ENCODE results near the gene CLEC5A.

The CLEC5A gene

GRCh38 chr7:141946796-141947195, at the start of gene CLEC5A:
TSS of gene CLEC5A (minus strand) at chr7:141946974. CDS start at chr7:141946292, 682 bp downstream.
- H3K4me2 ChIP-seq = no peak within 1 kb of the TSS
- H4K20me1 ChIP-seq (ENCODE audit: insufficient read depth) = no peaks in the 10 kb centered on the region
- no peaks in the 10 kb centered on the region for H3K27me3 ChIP-seq (ENCODE audit: insufficient read depth, low read depth)
- no peak within 1 kb of the TSS for H3K27ac ChIP-seq
- H3K36me3 ChIP-seq (ENCODE audit: insufficient read depth) = no peaks in the 10 kb centered on the region
- H2AFZ ChIP-seq (ENCODE audit: low read depth) = no peak within 1 kb of the TSS
- H3K4me3 ChIP-seq (IDR thresholded peaks at IDR 0.05; ENCODE audit: insufficient read depth, low read depth, low read length) = no peak within 1 kb of the TSS
- no peak for TF ChIP-seq CTCF (conservative IDR thresholded peaks at IDR 0.05; ENCODE audit: low read depth, low read length)
- no peak within 1 kb of the TSS for H3K9ac ChIP-seq
- H3K4me1 ChIP-seq (ENCODE audit: low read depth, poor library complexity, severe bottlenecking) = no peaks in the 10 kb centered on the region
- no peaks in the 10 kb centered on the region for H3K79me2 ChIP-seq (ENCODE audit: insufficient read depth, low read depth)

- no peaks in the 10 kb centered on the region for H3K36me3 ChIP-seq (ENCODE audit: insufficient read depth)
- H3K79me2 ChIP-seq (ENCODE audit: insufficient read depth, low read depth) = no peaks in the 10 kb centered on the region
- H3K27me3 ChIP-seq (ENCODE audit: insufficient read depth, low read depth) = no peaks in the 10 kb centered on the region
- no peak overlapping the region for H3K4me2 ChIP-seq
- H3K27ac ChIP-seq = no peak overlapping the region
- H2AFZ ChIP-seq (ENCODE audit: low read depth) = no peak overlapping the region
- no peaks in the 10 kb centered on the region for H3K4me1 ChIP-seq (ENCODE audit: low read depth, poor library complexity, severe bottlenecking)
- no peaks in the 10 kb centered on the region for H4K20me1 ChIP-seq (ENCODE audit: insufficient read depth)
- no peak overlapping the region for H3K4me3 ChIP-seq (IDR thresholded peaks at IDR 0.05; ENCODE audit: insufficient read depth, low read depth, low read length)
- TF ChIP-seq CTCF (conservative IDR thresholded peaks at IDR 0.05; ENCODE audit: low read depth, low read length) = no peak
- no peak overlapping the region for H3K9ac ChIP-seq
Measured at GRCh38 chr7:141993354-141993753, 46.6 kb upstream of the CLEC5A start.

GRCh38 chr7:141992688-141993087, 45.9 kb upstream of the CLEC5A start:
- Histone ChIP-seq H3K4me2 (no peak overlapping the region), H3K4me1 (ENCODE audit: low read depth, poor library complexity, severe bottlenecking) (no peaks in the 10 kb centered on the region), H3K9ac (no peak overlapping the region)

GRCh38 chr7:141992156-141992555, 45.4 kb upstream of the CLEC5A start:
- Histone ChIP-seq H3K27ac (no peak overlapping the region), H3K4me3 (IDR thresholded peaks at IDR 0.05; ENCODE audit: insufficient read depth, low read depth, low read length) (no peak overlapping the region), H4K20me1 (ENCODE audit: insufficient read depth) (no peaks in the 10 kb centered on the region), H2AFZ (ENCODE audit: low read depth) (no peak overlapping the region), H3K79me2 (ENCODE audit: insufficient read depth, low read depth) (no peaks in the 10 kb centered on the region), H3K27me3 (ENCODE audit: insufficient read depth, low read depth) (no peaks in the 10 kb centered on the region), H3K4me1 (ENCODE audit: low read depth, poor library complexity, severe bottlenecking) (no peaks in the 10 kb centered on the region), H3K4me2 (no peak overlapping the region), H3K9ac (no peak overlapping the region), H3K36me3 (ENCODE audit: insufficient read depth) (no peaks in the 10 kb centered on the region)
- TF ChIP-seq CTCF (conservative IDR thresholded peaks at IDR 0.05; ENCODE audit: low read depth, low read length) = no peak

More at GRCh38 chr7:141992688-141993087, 45.9 kb upstream of the CLEC5A start:
- H3K27me3 ChIP-seq (ENCODE audit: insufficient read depth, low read depth) = no peaks in the 10 kb centered on the region
- H3K4me3 ChIP-seq (IDR thresholded peaks at IDR 0.05; ENCODE audit: insufficient read depth, low read depth, low read length) = no peak overlapping the region
- H3K79me2 ChIP-seq (ENCODE audit: insufficient read depth, low read depth) = no peaks in the 10 kb centered on the region
- TF ChIP-seq CTCF (conservative IDR thresholded peaks at IDR 0.05; ENCODE audit: low read depth, low read length) = no peak
- no peak overlapping the region for H3K27ac ChIP-seq
- no peaks in the 10 kb centered on the region for H3K36me3 ChIP-seq (ENCODE audit: insufficient read depth)
- H2AFZ ChIP-seq (ENCODE audit: low read depth) = no peak overlapping the region
- H4K20me1 ChIP-seq (ENCODE audit: insufficient read depth) = no peaks in the 10 kb centered on the region
